Measurements from ENCODE around the gene LHX4. TPM values are rescaled to one million over a fixed set of nuclear protein-coding genes. Genes with fewer than 3 reads are reported as not detected.

Gene LHX4
- total and polyA plus RNA-seq, 2 of the 8 experiments (the other 6 are each of a cell fraction or from before 2014, with no cell fraction given) = 0.85 to 4.9 TPM

DNA sequence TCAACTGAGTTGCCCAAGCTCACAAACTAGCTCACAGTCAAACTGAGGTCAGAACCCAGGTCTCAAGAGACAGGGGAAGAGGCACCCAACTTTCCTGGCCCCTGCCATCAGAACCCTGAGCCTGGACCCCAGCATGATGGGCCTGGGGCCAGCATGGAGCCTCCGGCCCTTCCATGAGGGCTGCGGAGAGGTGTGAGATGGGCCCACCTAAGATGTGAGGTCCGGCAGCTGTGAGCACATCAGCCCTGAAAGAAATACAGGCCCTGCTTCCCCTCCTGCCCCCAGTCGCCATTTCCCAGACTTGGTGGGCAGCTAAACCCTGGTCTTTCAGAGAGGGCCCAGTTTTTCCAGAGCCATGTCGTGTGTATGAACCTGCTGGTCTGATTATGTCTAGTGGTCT, 44.8 kb upstream of the LHX4 start:
- Histone ChIP-seq H3K4me3 (ENCODE audit: extremely low read depth in 1 of 4, insufficient read depth in 2 of 4, low read depth in 3 of 4, low read length in 4 of 4) (no peak overlapping the region), H2AFZ (ENCODE audit: low read length) (no peak overlapping the region), H3K4me1 (replicated peaks in 1 of 4; ENCODE audit: control insufficient read depth in 3 of 4, insufficient read depth in 4 of 4, low read length in 3 of 4) (no peaks in the 10 kb centered on the region), H3K36me3 (ENCODE audit: control insufficient read depth in 2 of 4, insufficient read depth in 4 of 4, low read length in 3 of 4) (peaks cover 6 to 26% (median 10%) of the 10 kb centered on the region in 4 experiments), H2AK5ac (ENCODE audit: low read depth, low read length) (no peak overlapping the region), H4K8ac (ENCODE audit: extremely low read depth, insufficient read depth, low read length) (no peak overlapping the region), H2BK5ac (ENCODE audit: low read depth, low read length) (no peak overlapping the region), H2BK120ac (replicated peaks; ENCODE audit: low read depth, low read length) (no peak overlapping the region), H3K79me1 (ENCODE audit: low read depth, low read length) (no peaks in the 10 kb centered on the region), H3K79me2 (ENCODE audit: control insufficient read depth in 1 of 2, insufficient read depth in 2 of 2, low read length in 2 of 2) (no peaks in the 10 kb centered on the region), H2BK20ac (ENCODE audit: low read length) (no peak overlapping the region), H2BK12ac (ENCODE audit: low read depth, low read length) (no peak overlapping the region), H3K9ac (replicated peaks in 1 of 4; ENCODE audit: extremely low read depth in 1 of 4, low read depth in 3 of 4, low read length in 3 of 4) (no peak overlapping the region), H3K4me2 (ENCODE audit: insufficient read depth in 1 of 2, low read depth in 2 of 2, low read length in 2 of 2) (no peak overlapping the region), H2BK15ac (ENCODE audit: low read length) (no peak overlapping the region), H3K27me3 (replicated peaks in 1 of 4; ENCODE audit: control insufficient read depth in 3 of 4, extremely low read depth in 1 of 4, insufficient read depth in 3 of 4, low read length in 3 of 4) (no peaks in the 10 kb centered on the region), H3K27ac (ENCODE audit: low read depth, low read length) (no peak overlapping the region), H4K20me1 (replicated peaks in 1 of 2; ENCODE audit: control insufficient read depth in 1 of 2, insufficient read depth in 2 of 2, low read length in 2 of 2) (peaks cover 0 to 8% of the 10 kb centered on the region in 2 experiments), H4K91ac (replicated peaks; ENCODE audit: insufficient read length, low read length) (no peak overlapping the region), H3K23me2 (ENCODE audit: low read depth, low read length) (no peaks in the 10 kb centered on the region), H3K18ac (ENCODE audit: extremely low read depth, low read length) (no peak overlapping the region), H3K56ac (replicated peaks; ENCODE audit: insufficient read length, low read depth, low read length) (no peak overlapping the region), H3K14ac (ENCODE audit: insufficient read length) (no peak overlapping the region), H4K5ac (ENCODE audit: insufficient read length, low read depth, low read length) (no peak overlapping the region), H3K23ac (ENCODE audit: insufficient read length) (no peak overlapping the region), H3K4ac (replicated peaks; ENCODE audit: insufficient read length, low read depth, low read length) (no peak overlapping the region), H3K9me3 (ENCODE audit: insufficient read depth in 2 of 2, low read depth in 1 of 2, low read length in 1 of 2) (no peaks in the 10 kb centered on the region)
- TF ChIP-seq CEBPB (IDR thresholded peaks at IDR 0.05; ENCODE audit: low read depth, low read length) = no peak
- TF ChIP-seq, protein P1, sequence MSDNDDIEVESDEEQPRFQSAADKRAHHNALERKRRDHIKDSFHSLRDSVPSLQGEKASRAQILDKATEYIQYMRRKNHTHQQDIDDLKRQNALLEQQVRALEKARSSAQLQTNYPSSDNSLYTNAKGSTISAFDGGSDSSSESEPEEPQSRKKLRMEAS (IDR thresholded peaks at IDR 0.05) = no peak
- CTCF ChIA-PET (ENCODE audit: partially characterized antibody) = interaction anchor here (0.6 to 13.5 kb wide), 11 partner anchors 10 to 231 kb away, joined by 3 to 307 read pairs (median 4); partner anchors contain the start of gene LHX4
- WGBS, 2 experiments (ENCODE audit: extremely low coverage in 1 of 2, insufficient coverage in 1 of 2, insufficient read length in 1 of 2, insufficient replicate concordance in 2 of 2, low coverage in 1 of 2, low lambda C conversion rate in 2 of 2, missing lambda C conversion rate in 1 of 2) = 91% methylated on average over 5 of the region's 5 CpGs; no CpG with 5 or more reads in 1 of the 2 experiments
- POLR2A ChIA-PET (ENCODE audit: partially characterized antibody) = interaction anchor here (0.8 to 1.3 kb wide), 3 partner anchors 13 to 69 kb away, joined by 3 to 4 read pairs (median 4); no protein-coding TSS in a partner anchor
- DNase-seq (ENCODE audit: low read depth in 1 of 2, low spot score in 2 of 2) = no peak
- FAIRE-seq = no peak

Measured in H1 (cell line).